Astrocyte of the hippocampus (primary cell): ENCODE measurements around the gene SPATA17.

Experiments
- DNase-seq: peaks from one replicate; pipeline ENCODE4 v3.0.0; 2011; ENCODE audit warnings: low read depth, low spot score

Gene SPATA17

GRCh38 chr1:217847643-217848042 is 216.5 kb downstream of the SPATA17 start:
- no peak for DNase-seq

GRCh38 chr1:217856342-217857034 is 225.3 kb downstream of the SPATA17 start:
- DNase-seq, result no peak

- peak; percentile 65 for DNase-seq
Observed at GRCh38 chr1:217857061-217857460, 225.9 kb downstream of the SPATA17 start.

- no peak for DNase-seq
Observed at GRCh38 chr1:217861658-217862057, 230.5 kb downstream of the SPATA17 start.

- no peak for DNase-seq
Observed at GRCh38 chr1:217867446-217867995, 236.4 kb downstream of the SPATA17 start.

GRCh38 chr1:217871955-217872354 is 240.8 kb downstream of the SPATA17 start:
- DNase-seq, result no peak

GRCh38 chr1:217875229-217875628 is 244.1 kb downstream of the SPATA17 start:
- DNase-seq, result no peak

GRCh38 chr1:217876401-217876800 is 245.3 kb downstream of the SPATA17 start:
- DNase-seq, result no peak

GRCh38 chr1:217876896-217877295 is 245.8 kb downstream of the SPATA17 start:
- no peak for DNase-seq

- DNase-seq, result no peak
Observed at GRCh38 chr1:217881131-217881543, 250.0 kb downstream of the SPATA17 start.

GRCh38 chr1:217881607-217882332 is 250.6 kb downstream of the SPATA17 start:
- DNase-seq, result no peak

- no peak for DNase-seq
Observed at GRCh38 chr1:217885181-217885580, 254.0 kb downstream of the SPATA17 start.

- no peak for DNase-seq
Observed at GRCh38 chr1:217888328-217888727, 257.2 kb downstream of the SPATA17 start.

- no peak for DNase-seq
Observed at GRCh38 chr1:217889401-217889800, 258.3 kb downstream of the SPATA17 start.

- peak; percentile 7 for DNase-seq
Observed at GRCh38 chr1:217891966-217892365, 260.8 kb downstream of the SPATA17 start.

- no peak for DNase-seq
Observed at GRCh38 chr1:217892750-217893149, 261.6 kb downstream of the SPATA17 start.

GRCh38 chr1:217895841-217896240 is 264.7 kb downstream of the SPATA17 start:
- no peak for DNase-seq

GRCh38 chr1:217896490-217896889 is 265.3 kb downstream of the SPATA17 start:
- peak; percentile 54 for DNase-seq

- DNase-seq, result no peak
Observed at GRCh38 chr1:217897100-217897499, 266.0 kb downstream of the SPATA17 start.

GRCh38 chr1:217899614-217900013 is 268.5 kb downstream of the SPATA17 start:
- DNase-seq, result no peak

GRCh38 chr1:217907504-217907903 is 276.4 kb downstream of the SPATA17 start:
- DNase-seq, result no peak

GRCh38 chr1:217910203-217910602 is 279.1 kb downstream of the SPATA17 start:
- DNase-seq, result no peak

GRCh38 chr1:217910791-217911320 is 279.7 kb downstream of the SPATA17 start:
- DNase-seq, result peak; percentile 4
